Measurements from ENCODE around the gene INSM1. TPM values are rescaled to one million over a fixed set of nuclear protein-coding genes. Genes with fewer than 3 reads are reported as not detected.
A peak's percentile ranks its signal among the peaks of the same experiment; 100 is the strongest.

The INSM1 gene
- total RNA-seq, 1 experiment from 2014 or later = 3.3 TPM

DNA sequence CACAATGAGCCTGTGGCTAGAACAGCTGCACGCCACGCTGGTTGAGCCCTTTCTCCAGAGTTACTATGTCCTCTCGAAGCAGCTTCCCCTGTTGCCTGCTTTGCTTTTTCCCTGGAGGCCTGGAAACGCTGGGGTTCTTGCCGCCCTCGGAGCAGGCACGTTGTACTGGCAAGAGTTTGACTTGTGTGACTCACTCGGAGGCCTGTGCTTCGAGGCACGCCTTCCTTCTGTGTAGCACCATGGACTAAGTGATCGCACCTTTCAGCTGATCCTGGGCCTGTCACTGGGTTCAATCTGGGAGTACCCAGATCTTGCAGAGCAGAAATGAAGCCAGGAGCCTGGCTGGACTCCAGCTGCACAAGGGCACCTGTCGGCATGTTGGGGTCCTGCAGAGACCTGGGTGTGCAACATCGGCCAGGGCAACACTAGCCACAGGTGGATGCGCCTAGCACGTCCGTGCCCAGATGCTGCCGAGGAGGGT lies 5.2 kb downstream of the INSM1 start:
- no peak for DNase-seq (ENCODE audit: low spot score)
- TF ChIP-seq GTF2I (CRISPR knock-in tag; conservative IDR thresholded peaks at IDR 0.05) (no peak), NR1H2 (CRISPR knock-in tag; IDR thresholded peaks at IDR 0.05) (no peak), NFE2L1 (CRISPR knock-in tag; IDR thresholded peaks at IDR 0.05) (0 out of 2 replicates have a peak, but pooled peaks have one; percentile 22), ZNF317 (CRISPR knock-in tag; IDR thresholded peaks at IDR 0.05; ENCODE audit: borderline replicate concordance, low read depth) (no peak), SOX15 (CRISPR knock-in tag; IDR thresholded peaks at IDR 0.05) (no peak), OVOL2 (CRISPR knock-in tag; IDR thresholded peaks at IDR 0.05; ENCODE audit: borderline replicate concordance) (no peak), NFYB (CRISPR knock-in tag; conservative IDR thresholded peaks at IDR 0.05; ENCODE audit: low read depth) (no peak)
- TF ChIP-seq, protein P1, sequence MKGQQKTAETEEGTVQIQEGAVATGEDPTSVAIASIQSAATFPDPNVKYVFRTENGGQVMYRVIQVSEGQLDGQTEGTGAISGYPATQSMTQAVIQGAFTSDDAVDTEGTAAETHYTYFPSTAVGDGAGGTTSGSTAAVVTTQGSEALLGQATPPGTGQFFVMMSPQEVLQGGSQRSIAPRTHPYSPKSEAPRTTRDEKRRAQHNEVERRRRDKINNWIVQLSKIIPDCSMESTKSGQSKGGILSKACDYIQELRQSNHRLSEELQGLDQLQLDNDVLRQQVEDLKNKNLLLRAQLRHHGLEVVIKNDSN (CRISPR knock-in tag; IDR thresholded peaks at IDR 0.05) = no peak
- CTCF ChIA-PET = interaction anchor here (0.8 to 3.4 kb wide), 4 partner anchors 13 to 221 kb away, joined by 3 to 23 read pairs (median 4); no protein-coding TSS in a partner anchor
- POLR2A ChIA-PET = no interaction called here
- Mint-ChIP-seq H3K36me3 (no peaks in the 10 kb centered on the region), H3K27me3 (ENCODE audit: low read depth) (peaks cover 63% of the 10 kb centered on the region), H3K4me3 (no peak overlapping the region), H3K27ac (no peak overlapping the region), H3K4me1 (peaks cover 38% of the 10 kb centered on the region), H3K9me3 (peaks cover 3% of the 10 kb centered on the region; the same call in 1 of the 2 replicates)
- ATAC-seq = no peak

DNA sequence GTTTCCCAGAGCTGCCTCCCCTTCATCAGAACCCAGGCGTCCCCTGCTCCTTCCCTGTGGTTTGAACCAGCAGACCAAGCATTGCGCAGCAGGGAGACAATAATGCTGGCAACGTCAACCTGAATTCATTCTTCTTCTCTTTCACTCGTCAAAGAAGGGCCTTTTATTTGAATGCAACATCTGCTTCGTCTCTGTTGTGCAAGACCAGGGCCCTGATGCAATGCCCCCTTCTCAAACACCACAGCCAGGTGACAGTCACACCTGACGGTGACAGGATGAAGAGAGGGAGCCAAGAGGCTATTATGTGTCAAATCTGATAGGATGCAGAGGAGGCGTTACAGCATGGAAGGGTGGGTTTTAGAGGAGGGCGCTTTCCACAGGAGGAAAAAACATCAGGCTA lies 8.0 kb downstream of the INSM1 start:
- Mint-ChIP-seq H3K27me3 (ENCODE audit: low read depth) (peaks cover 48% of the 10 kb centered on the region), H3K4me1 (peaks cover 28% of the 10 kb centered on the region), H3K4me3 (no peak overlapping the region), H3K36me3 (peaks cover 7% of the 10 kb centered on the region), H3K27ac (no peak overlapping the region), H3K9me3 (peaks cover 20% of the 10 kb centered on the region)
- ATAC-seq (no peak), DNase-seq (ENCODE audit: low spot score) (no peak)
- POLR2A ChIA-PET = no interaction called here
- CTCF ChIA-PET = no interaction called here
- TF ChIP-seq GABPB1 (CRISPR knock-in tag; IDR thresholded peaks at IDR 0.05) (peak; percentile 31; the same call in 1 of the 2 replicates), ZNF396 (CRISPR knock-in tag; IDR thresholded peaks at IDR 0.05; ENCODE audit: borderline replicate concordance) (no peak), CREB1 (CRISPR knock-in tag; IDR thresholded peaks at IDR 0.05) (no peak), ZNF263 (CRISPR knock-in tag; IDR thresholded peaks at IDR 0.05; ENCODE audit: low read depth) (no peak), CBFB (CRISPR knock-in tag; IDR thresholded peaks at IDR 0.05; ENCODE audit: low read depth) (no peak), TP53 (CRISPR knock-in tag; IDR thresholded peaks at IDR 0.05) (no peak), SP1 (CRISPR knock-in tag; conservative IDR thresholded peaks at IDR 0.05) (no peak)
- TF ChIP-seq, protein P2, sequence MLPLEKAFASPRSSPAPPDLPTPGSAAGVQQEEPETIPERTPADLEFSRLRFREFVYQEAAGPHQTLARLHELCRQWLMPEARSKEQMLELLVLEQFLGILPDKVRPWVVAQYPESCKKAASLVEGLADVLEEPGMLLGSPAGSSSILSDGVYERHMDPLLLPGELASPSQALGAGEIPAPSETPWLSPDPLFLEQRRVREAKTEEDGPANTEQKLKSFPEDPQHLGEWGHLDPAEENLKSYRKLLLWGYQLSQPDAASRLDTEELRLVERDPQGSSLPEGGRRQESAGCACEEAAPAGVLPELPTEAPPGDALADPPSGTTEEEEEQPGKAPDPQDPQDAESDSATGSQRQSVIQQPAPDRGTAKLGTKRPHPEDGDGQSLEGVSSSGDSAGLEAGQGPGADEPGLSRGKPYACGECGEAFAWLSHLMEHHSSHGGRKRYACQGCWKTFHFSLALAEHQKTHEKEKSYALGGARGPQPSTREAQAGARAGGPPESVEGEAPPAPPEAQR (CRISPR knock-in tag; IDR thresholded peaks at IDR 0.05) = no peak

- CTCF ChIA-PET = no interaction called here
- no peak for ATAC-seq
- no peak for TF ChIP-seq SMAD4 (CRISPR knock-in tag; IDR thresholded peaks at IDR 0.05)
- no peak for TF ChIP-seq RELA (CRISPR knock-in tag; IDR thresholded peaks at IDR 0.05; ENCODE audit: borderline replicate concordance)
- TF ChIP-seq, protein P3, sequence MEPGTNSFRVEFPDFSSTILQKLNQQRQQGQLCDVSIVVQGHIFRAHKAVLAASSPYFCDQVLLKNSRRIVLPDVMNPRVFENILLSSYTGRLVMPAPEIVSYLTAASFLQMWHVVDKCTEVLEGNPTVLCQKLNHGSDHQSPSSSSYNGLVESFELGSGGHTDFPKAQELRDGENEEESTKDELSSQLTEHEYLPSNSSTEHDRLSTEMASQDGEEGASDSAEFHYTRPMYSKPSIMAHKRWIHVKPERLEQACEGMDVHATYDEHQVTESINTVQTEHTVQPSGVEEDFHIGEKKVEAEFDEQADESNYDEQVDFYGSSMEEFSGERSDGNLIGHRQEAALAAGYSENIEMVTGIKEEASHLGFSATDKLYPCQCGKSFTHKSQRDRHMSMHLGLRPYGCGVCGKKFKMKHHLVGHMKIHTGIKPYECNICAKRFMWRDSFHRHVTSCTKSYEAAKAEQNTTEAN (CRISPR knock-in tag; IDR thresholded peaks at IDR 0.05) = no peak
- no peak for TF ChIP-seq MYBL2 (CRISPR knock-in tag; IDR thresholded peaks at IDR 0.05)
- TF ChIP-seq ZNF263 (CRISPR knock-in tag; IDR thresholded peaks at IDR 0.05; ENCODE audit: low read depth) = no peak
- TF ChIP-seq, protein P4, sequence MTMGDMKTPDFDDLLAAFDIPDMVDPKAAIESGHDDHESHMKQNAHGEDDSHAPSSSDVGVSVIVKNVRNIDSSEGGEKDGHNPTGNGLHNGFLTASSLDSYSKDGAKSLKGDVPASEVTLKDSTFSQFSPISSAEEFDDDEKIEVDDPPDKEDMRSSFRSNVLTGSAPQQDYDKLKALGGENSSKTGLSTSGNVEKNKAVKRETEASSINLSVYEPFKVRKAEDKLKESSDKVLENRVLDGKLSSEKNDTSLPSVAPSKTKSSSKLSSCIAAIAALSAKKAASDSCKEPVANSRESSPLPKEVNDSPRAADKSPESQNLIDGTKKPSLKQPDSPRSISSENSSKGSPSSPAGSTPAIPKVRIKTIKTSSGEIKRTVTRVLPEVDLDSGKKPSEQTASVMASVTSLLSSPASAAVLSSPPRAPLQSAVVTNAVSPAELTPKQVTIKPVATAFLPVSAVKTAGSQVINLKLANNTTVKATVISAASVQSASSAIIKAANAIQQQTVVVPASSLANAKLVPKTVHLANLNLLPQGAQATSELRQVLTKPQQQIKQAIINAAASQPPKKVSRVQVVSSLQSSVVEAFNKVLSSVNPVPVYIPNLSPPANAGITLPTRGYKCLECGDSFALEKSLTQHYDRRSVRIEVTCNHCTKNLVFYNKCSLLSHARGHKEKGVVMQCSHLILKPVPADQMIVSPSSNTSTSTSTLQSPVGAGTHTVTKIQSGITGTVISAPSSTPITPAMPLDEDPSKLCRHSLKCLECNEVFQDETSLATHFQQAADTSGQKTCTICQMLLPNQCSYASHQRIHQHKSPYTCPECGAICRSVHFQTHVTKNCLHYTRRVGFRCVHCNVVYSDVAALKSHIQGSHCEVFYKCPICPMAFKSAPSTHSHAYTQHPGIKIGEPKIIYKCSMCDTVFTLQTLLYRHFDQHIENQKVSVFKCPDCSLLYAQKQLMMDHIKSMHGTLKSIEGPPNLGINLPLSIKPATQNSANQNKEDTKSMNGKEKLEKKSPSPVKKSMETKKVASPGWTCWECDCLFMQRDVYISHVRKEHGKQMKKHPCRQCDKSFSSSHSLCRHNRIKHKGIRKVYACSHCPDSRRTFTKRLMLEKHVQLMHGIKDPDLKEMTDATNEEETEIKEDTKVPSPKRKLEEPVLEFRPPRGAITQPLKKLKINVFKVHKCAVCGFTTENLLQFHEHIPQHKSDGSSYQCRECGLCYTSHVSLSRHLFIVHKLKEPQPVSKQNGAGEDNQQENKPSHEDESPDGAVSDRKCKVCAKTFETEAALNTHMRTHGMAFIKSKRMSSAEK (CRISPR knock-in tag; IDR thresholded peaks at IDR 0.05; ENCODE audit: borderline replicate concordance) = no peak
- no peak for TF ChIP-seq GABPB1 (CRISPR knock-in tag; IDR thresholded peaks at IDR 0.05)
- no peak for TF ChIP-seq ELF4 (CRISPR knock-in tag; IDR thresholded peaks at IDR 0.05; ENCODE audit: low read depth)
- no peak for TF ChIP-seq PREB (CRISPR knock-in tag; IDR thresholded peaks at IDR 0.05; ENCODE audit: borderline replicate concordance)
- TF ChIP-seq NR1H2 (CRISPR knock-in tag; IDR thresholded peaks at IDR 0.05) = no peak
- no peak for TF ChIP-seq SP1 (CRISPR knock-in tag; conservative IDR thresholded peaks at IDR 0.05)
Measured at GRCh38 chr20:20386192-20386591, 18.3 kb downstream of the INSM1 start.

More at GRCh38 chr20:20386192-20386591, 18.3 kb downstream of the INSM1 start:
- H3K4me1 Mint-ChIP-seq = no peaks in the 10 kb centered on the region
- peaks cover 8% of the 10 kb centered on the region for H3K9me3 Mint-ChIP-seq
- no peak overlapping the region for H3K27ac Mint-ChIP-seq
- POLR2A ChIA-PET = no interaction called here
- no peak for DNase-seq (ENCODE audit: low spot score)
- no peak overlapping the region for H3K4me3 Mint-ChIP-seq
- no peaks in the 10 kb centered on the region; the same call in 1 of the 2 replicates for H3K27me3 Mint-ChIP-seq (ENCODE audit: low read depth)
- peaks cover 2% of the 10 kb centered on the region for H3K36me3 Mint-ChIP-seq

All from WTC11 (cell line).